Ishikawa (cell line): ENCODE results near the gene MPND.

Experiments
- CEBPB ChIP-seq: IDR thresholded peaks from 2 replicates; pipeline ENCODE4 v1.6.1; 2012
- CREB1 ChIP-seq: IDR thresholded peaks from 2 replicates; pipeline ENCODE4 v1.6.1; 2012; ENCODE audit warnings: low read depth
- EGR1 ChIP-seq: IDR thresholded peaks from 2 replicates; pipeline ENCODE4 v1.6.1; 2012
- EP300 ChIP-seq: IDR thresholded peaks from 2 replicates; pipeline ENCODE4 v1.6.1; 2012; ENCODE audit warnings: borderline replicate concordance
- FOXM1 ChIP-seq: IDR thresholded peaks from 2 replicates; pipeline ENCODE4 v1.6.1; 2012; ENCODE audit warnings: low read depth, borderline replicate concordance
- NFIC ChIP-seq: IDR thresholded peaks from 2 replicates; pipeline ENCODE4 v1.6.1; 2012
- RAD21 ChIP-seq: IDR thresholded peaks from 2 replicates; pipeline ENCODE4 v1.6.1; 2012; ENCODE audit warnings: low read depth
- TAF1 ChIP-seq: IDR thresholded peaks from 2 replicates; pipeline ENCODE4 v1.6.1; 2012; ENCODE audit warnings: low read depth, mild to moderate bottlenecking
- TCF12 ChIP-seq: IDR thresholded peaks from 2 replicates; pipeline ENCODE4 v1.6.1; 2012; ENCODE audit warnings: low read depth
- TEAD4 ChIP-seq: IDR thresholded peaks from 2 replicates; pipeline ENCODE4 v1.6.1; 2012
- YY1 ChIP-seq: IDR thresholded peaks from 2 replicates; pipeline ENCODE4 v1.6.1; 2012; ENCODE audit warnings: low read depth
- ZBTB7A ChIP-seq: IDR thresholded peaks from 2 replicates; pipeline ENCODE4 v1.6.1; 2012; ENCODE audit warnings: low read depth
- TF ChIP-seq, protein P1 (sequence below): IDR thresholded peaks from 2 replicates; pipeline ENCODE4 v1.6.1; 2012
- TF ChIP-seq, protein P2 (sequence below): IDR thresholded peaks from 2 replicates; pipeline ENCODE4 v1.6.1; 2012
- TF ChIP-seq, protein P3 (sequence below): IDR thresholded peaks from 2 replicates; pipeline ENCODE4 v1.6.1; 2012; ENCODE audit warnings: low read depth, mild to moderate bottlenecking

The MPND gene

DNA sequence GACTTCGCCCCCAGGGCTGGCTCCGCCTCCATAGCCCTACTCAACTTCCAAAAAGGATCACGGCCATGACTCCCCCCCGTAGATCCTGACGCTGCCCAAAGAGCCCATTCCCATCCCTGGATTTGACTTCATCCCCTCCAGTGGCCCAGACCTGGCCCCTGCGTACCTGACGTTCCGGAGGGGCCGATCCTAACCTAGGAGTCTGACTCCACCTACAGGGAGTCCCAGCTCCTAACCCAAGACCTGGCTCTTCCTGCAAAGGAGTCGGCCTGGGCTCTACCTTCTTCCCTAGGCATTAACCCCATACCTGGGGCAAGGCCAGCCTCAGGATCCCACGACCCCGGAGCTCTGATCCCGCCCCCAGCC, 15.5 kb upstream of the MPND start:
- TF ChIP-seq NFIC: 0 out of 2 replicates have a peak, but pooled peaks have one; percentile 5
- TF ChIP-seq EP300: no peak

DNA sequence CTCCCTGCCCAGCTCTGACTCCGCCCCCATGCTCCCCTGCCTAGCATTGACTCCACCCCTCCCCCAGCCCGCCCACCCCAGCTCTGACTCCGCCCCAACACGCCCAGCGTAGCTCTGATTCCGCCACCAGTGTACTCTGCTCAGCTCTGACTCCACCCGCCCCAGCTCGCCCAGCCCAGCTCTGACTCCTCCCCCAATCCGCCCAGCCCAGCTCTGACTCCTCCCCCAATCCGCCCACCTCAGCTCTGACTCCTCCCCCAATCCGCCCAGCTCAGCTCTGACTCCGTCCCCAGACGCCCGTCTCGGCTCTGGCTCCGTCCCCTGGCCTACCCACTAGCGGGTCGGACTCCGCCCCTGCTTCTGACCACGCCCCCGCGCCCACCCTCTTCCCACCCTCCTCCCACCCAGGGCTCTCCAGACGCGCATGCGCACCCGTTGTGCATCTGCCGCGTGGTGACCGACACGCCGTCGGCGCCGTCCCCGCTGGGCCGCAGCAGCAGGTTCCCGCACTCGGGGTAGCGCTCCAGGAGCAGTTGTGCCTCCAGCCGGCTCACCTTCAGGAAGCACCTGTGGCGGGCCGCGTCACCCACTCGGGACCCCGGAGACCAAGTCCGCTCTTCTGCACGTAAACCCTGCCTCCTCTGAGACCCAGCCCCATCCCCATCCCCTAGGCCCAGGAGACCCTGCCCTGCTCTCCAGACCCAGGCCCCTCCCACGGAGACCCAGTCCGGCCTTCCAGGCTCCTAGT, 14.9 kb upstream of the MPND start:
- 0 out of 2 replicates have a peak, but pooled peaks have one; percentile 29 for TF ChIP-seq ZBTB7A
- no peak for TF ChIP-seq YY1
- TF ChIP-seq, protein P1, sequence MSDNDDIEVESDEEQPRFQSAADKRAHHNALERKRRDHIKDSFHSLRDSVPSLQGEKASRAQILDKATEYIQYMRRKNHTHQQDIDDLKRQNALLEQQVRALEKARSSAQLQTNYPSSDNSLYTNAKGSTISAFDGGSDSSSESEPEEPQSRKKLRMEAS: peak; percentile 99
- no peak for TF ChIP-seq CEBPB
- no peak for TF ChIP-seq FOXM1
- TF ChIP-seq TAF1: no peak
- TF ChIP-seq NFIC: no peak
- TF ChIP-seq, protein P2, sequence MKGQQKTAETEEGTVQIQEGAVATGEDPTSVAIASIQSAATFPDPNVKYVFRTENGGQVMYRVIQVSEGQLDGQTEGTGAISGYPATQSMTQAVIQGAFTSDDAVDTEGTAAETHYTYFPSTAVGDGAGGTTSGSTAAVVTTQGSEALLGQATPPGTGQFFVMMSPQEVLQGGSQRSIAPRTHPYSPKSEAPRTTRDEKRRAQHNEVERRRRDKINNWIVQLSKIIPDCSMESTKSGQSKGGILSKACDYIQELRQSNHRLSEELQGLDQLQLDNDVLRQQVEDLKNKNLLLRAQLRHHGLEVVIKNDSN: 0 out of 2 replicates have a peak, but pooled peaks have one; percentile 19
- no peak for TF ChIP-seq TEAD4
- TF ChIP-seq EP300: no peak
- TF ChIP-seq, protein P3, sequence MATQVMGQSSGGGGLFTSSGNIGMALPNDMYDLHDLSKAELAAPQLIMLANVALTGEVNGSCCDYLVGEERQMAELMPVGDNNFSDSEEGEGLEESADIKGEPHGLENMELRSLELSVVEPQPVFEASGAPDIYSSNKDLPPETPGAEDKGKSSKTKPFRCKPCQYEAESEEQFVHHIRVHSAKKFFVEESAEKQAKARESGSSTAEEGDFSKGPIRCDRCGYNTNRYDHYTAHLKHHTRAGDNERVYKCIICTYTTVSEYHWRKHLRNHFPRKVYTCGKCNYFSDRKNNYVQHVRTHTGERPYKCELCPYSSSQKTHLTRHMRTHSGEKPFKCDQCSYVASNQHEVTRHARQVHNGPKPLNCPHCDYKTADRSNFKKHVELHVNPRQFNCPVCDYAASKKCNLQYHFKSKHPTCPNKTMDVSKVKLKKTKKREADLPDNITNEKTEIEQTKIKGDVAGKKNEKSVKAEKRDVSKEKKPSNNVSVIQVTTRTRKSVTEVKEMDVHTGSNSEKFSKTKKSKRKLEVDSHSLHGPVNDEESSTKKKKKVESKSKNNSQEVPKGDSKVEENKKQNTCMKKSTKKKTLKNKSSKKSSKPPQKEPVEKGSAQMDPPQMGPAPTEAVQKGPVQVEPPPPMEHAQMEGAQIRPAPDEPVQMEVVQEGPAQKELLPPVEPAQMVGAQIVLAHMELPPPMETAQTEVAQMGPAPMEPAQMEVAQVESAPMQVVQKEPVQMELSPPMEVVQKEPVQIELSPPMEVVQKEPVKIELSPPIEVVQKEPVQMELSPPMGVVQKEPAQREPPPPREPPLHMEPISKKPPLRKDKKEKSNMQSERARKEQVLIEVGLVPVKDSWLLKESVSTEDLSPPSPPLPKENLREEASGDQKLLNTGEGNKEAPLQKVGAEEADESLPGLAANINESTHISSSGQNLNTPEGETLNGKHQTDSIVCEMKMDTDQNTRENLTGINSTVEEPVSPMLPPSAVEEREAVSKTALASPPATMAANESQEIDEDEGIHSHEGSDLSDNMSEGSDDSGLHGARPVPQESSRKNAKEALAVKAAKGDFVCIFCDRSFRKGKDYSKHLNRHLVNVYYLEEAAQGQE: no peak
- TF ChIP-seq EGR1: peak; percentile 48; the same call in 1 of the 2 replicates
- no peak for TF ChIP-seq TCF12
- no peak for TF ChIP-seq RAD21
- no peak for TF ChIP-seq CREB1

DNA sequence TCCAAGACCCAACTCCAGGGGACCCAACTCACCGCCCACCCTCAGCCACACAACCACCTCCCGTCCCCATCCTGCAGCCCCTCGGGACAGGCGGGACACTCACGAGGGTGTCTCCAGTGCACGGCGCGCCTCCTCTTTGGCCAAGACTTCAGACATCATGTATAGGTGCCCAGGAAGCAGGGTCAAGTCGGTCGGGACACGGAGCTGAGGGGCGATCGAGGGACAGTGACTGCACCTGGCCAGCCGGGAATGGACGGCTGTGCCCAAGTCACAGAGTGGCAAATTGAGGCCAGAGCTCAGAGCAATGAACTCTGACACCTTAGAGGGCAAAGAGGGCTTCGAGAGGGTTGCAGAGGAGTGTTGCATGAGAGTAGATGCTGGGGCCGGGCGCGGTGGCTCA, 13.5 kb upstream of the MPND start:
- TF ChIP-seq EP300 (no peak), FOXM1 (no peak), EGR1 (no peak), ZBTB7A (no peak), CEBPB (no peak), RAD21 (no peak)
- TF ChIP-seq, protein P3: no peak
- TF ChIP-seq, protein P1: no peak

DNA sequence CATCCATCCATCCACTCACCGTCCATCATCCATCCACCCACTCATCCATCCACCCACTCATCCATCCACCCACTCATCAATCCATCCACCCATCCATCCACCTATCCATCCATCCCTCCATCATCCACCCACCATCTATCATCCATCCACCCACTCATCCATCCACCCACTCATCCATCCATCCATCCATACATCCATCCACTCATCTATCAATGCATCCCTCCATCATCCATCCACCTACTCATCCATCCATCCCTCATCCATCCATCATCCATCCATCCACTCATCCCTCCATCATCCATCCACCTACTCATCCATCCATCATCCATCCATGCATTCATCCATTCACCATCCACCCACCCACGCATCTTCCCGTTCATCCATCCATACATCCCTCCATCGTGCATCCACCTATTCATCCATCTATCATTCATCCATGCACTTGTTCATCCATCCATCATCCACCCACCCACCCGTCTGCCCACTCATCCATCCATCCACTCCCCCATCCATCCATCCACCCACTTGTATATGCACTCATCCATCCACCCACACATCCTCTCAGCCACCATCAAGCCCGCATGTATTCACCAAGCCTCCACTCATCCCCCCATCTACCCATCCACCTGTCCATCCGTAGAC, 8.3 kb upstream of the MPND start:
- TF ChIP-seq CREB1 (no peak), NFIC (no peak), TCF12 (no peak), TAF1 (no peak), EP300 (no peak)
- TF ChIP-seq, protein P1: no peak
- TF ChIP-seq, protein P3: no peak

DNA sequence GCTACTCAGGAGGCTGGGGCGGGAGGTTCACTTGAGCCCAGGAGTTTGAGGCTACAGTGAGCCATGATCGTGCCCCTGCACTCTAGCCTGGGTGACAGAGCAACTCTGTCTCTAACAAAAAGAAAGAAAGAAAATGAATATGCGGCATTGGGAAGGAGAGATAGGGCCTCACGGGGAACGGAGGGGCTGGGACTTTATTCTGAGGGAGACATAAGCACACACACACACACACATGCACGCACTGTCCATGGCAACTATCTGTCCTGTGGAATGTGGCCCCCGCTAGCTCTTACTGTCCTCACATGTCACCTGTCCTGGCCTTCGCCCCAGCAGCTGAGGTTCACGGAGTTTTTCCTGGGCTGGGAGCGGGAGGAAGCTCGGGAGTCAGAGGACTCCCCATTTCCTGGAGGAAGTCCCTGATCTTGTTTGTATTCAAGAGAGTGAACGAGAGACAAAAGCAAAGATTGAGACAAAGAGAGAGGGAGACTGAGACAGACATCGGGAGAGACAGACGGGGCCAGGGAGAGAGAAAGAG, 5.4 kb upstream of the MPND start:
- TF ChIP-seq CREB1: no peak
- no peak for TF ChIP-seq NFIC
- no peak for TF ChIP-seq TEAD4
- no peak for TF ChIP-seq TAF1
- no peak for TF ChIP-seq YY1
- TF ChIP-seq, protein P3: no peak
